Measurements from ENCODE around the gene KIF24.
"Not testable (repeated sequence)": the region's sequence is repeated elsewhere in the genome, so short reads cannot be mapped to it uniquely, and the experiment has no call there.

The KIF24 gene

DNA sequence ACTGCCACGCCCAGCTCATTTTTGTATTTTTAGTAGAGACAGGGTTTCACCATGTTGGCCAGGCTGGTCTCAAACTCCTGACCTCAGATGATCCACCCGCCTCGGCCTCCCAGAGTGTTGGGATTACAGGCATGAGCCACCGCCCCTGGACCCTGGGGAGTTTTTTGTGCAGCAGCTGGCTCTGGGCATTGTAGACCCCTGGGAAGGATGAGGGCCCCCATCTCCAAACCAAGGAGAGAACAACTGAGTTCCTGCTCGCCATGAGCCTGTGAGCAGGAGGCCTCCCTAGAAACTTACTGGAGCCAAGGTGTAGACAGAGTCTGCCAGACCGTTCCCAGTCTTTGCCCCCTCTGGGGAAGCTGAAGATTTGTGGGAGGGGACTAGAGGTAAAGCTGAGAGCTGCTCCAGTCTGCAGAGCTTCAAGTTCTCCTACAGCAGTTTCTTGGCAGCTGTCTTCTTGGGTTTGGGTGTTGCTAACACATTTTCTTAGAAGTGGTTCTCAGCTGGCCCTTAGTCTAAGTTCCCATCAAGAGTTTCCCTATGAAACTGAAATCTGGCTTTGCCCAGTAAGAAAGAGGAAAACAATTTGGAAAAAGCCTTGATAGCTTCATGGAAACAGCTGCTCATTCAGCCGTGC is 12.7 kb upstream of the KIF24 start:
- H3K27ac ChIP-seq = no peak overlapping the region

DNA sequence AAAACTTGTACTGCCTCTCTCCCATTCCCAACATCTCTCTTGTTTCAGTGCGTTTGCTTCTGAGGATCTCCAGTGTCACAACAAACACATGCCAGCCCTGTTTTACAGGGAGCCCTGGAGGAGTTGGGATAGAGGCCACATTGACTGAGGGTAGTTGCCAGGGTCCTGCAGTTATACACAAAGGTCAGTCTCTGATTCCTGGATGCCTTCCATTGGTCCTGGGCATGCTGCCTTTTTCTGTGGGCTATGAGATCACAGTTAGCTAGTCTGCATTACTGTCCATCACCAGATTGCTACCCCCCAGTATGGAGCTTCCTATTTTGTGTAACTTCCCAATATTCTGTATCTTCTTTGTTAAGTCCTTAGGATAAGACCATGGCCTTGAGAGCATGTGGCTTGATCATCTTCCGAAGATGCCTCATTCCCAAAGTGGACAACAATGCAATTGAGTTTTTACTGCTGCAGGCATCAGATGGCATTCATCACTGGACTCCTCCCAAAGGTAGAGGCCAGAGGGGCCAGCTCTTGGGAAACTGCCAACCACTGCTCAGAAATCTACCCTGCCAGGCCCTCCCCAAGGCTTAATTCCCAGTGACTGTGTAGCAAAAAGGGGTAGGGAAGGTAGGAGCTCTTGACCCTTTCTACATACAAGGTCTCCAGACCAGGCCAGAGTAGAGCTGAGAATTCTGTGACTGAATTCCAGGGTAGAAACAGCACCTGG is 9.8 kb upstream of the KIF24 start:
- TF ChIP-seq, protein P1, sequence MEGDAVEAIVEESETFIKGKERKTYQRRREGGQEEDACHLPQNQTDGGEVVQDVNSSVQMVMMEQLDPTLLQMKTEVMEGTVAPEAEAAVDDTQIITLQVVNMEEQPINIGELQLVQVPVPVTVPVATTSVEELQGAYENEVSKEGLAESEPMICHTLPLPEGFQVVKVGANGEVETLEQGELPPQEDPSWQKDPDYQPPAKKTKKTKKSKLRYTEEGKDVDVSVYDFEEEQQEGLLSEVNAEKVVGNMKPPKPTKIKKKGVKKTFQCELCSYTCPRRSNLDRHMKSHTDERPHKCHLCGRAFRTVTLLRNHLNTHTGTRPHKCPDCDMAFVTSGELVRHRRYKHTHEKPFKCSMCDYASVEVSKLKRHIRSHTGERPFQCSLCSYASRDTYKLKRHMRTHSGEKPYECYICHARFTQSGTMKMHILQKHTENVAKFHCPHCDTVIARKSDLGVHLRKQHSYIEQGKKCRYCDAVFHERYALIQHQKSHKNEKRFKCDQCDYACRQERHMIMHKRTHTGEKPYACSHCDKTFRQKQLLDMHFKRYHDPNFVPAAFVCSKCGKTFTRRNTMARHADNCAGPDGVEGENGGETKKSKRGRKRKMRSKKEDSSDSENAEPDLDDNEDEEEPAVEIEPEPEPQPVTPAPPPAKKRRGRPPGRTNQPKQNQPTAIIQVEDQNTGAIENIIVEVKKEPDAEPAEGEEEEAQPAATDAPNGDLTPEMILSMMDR (conservative IDR thresholded peaks at IDR 0.05) = no peak
- no peak overlapping the region for H3K27ac ChIP-seq

More for the DNA sequence above, 12.7 kb upstream of the KIF24 start:
- TF ChIP-seq, protein P1 (conservative IDR thresholded peaks at IDR 0.05) = no peak

DNA sequence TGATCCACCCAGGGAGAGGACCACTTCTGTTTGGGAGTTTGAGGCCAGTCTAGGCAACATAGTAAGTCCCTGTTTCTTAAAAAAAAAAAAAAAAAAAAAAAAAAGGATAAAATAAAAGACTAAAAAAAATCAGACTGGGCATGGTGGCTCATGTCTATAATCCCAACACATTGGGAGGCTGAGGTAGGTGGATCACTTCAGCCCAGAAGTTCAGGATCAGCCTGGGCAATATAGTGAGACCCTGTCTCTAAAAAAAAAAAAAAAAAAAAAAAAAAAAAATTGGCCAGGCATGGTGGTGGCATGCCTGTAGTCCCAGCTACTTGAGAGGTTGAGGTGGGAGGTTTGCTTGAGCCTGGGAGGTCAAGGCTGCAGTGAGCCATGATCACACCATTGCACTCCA is 9.0 kb upstream of the KIF24 start:
- not testable (repeated sequence) for H3K27ac ChIP-seq

DNA sequence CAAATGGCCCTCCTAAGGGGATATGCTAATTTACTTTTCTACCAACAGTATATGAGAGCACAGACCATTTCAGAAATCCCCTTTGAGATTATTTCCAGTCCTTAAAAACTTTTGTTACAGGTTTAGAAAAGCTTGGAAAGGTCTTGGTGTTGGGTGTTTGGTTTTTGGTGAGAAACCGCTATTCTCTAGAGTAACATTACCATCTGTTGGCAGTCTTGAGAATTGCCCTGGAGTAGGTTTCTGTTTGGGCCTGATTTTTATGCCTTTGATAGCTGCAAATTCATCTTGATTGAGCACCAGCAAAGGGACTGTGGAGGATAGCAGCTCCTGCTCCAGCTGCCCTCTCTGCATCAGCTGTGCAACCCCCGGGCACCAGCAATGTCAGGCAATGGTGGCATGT is 8.3 kb upstream of the KIF24 start:
- TF ChIP-seq, protein P1 (conservative IDR thresholded peaks at IDR 0.05) = peak; percentile 30; the same call in 1 of the 2 replicates
- H3K27ac ChIP-seq = no peak overlapping the region

DNA sequence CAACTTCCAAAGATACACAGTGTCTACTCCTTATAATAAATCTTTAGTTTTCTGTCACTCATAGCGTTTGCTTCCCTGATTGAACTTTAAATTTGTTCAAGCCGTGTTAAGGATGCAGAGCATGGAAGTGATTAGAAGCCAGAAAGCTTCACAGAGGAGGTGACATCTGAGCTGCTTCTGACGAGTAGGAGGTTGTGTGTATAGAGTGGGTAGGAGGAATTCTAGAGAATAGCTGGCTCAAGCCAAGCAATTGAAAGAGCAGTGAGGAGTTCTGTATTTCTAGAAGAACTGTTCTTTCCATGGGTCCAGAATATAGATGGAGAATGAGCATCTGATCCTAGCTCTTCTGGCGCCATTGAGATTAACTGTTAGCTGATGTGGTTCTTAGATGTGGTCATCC is 6.3 kb upstream of the KIF24 start:
- TF ChIP-seq, protein P1 (conservative IDR thresholded peaks at IDR 0.05) = no peak
- H3K27ac ChIP-seq = no peak overlapping the region

DNA sequence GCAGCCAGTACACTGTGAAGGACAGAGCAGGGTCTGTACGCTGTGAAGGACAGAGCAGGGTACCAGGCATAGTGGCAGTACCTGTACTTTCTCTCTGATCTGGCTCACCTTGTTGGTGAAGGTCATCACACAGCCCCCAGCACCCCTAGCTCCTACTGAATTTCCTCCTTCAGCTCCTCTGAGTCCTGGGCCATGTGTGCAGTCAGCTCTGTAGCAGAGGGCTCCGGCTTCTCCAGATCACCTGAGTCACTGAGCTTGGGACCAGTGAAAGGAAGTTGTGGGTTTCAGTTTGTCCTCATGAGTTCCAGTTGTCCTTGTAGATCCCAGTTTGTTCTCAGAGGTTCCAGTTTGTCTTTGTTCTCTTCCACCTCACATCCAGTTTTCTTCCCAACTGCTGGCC is 5.8 kb upstream of the KIF24 start:
- TF ChIP-seq, protein P1 (conservative IDR thresholded peaks at IDR 0.05) = no peak
- no peak overlapping the region for H3K27ac ChIP-seq

DNA sequence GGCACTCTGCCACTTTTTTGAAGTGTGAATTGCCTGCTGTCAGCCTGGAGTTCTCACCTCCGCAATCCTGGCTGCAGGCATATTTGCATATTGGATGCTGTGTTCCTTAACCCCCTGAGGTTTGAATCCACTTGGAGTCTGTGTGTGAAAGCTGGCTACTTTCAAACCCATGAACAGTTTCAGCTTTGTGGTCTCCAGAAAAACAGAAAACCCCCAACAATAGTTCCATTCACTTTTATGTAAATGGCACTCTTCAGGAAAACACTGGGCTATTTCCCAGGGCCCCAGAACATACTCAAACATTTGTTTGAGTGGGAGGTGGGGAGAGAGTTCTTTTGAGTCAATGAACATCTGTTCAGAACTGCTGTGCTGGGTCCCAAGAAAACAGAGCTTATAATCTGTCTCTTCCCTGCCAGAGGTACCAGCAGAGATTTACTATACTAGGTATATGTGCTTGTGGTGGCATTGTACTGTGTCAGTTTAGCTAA is 5.3 kb upstream of the KIF24 start:
- TF ChIP-seq, protein P1 (conservative IDR thresholded peaks at IDR 0.05) = no peak
- H3K27ac ChIP-seq = no peak overlapping the region

DNA sequence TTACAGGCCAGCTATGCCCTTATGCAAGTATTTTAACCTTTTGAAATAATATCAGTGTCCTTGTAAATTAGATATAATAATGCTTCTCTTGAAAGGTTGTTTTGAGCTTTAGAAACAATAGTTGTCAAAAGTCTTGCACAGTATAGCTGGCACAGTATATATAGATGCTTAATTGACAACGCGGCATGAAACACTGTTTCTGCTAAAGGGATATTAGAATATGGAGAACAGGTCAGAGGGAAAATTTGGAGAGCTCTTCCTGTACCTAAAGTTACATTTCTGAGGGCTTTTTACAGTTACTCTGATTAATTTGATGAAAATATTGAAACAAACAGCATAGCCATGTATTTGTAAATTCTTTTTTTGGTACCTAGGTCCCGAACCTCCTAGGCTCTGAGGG is 4.8 kb upstream of the KIF24 start:
- no peak overlapping the region for H3K27ac ChIP-seq
- TF ChIP-seq, protein P1 (conservative IDR thresholded peaks at IDR 0.05) = no peak

All from VCaP (cell line).